Cardiac muscle cell (in vitro differentiated cells and primary cell): ENCODE results near the gene PODN. TPM values are rescaled to one million over a fixed set of nuclear protein-coding genes. Genes with fewer than 3 reads are reported as not detected.

Experiments used
- DNase-seq, 2 donors: peaks; one replicate each; pipeline versions ENCODE4 v3.0.0 to v3.0.0-alpha.2; 2010 to 2017; ENCODE audit warnings: low read depth in 1 of 2, low spot score in 1 of 2
- H3K27ac ChIP-seq: fragments of 200-600 bp; sonication (generic); 2 replicates; pipeline ENCODE4 v1.5.1; 2016
- H3K27me3 ChIP-seq: fragments of 200-600 bp; sonication (generic); 2 replicates; pipeline ENCODE4 v1.6.0; 2016; ENCODE audit warnings: control low read depth
- H3K36me3 ChIP-seq: fragments of 200-600 bp; sonication (generic); 2 replicates; pipeline ENCODE4 v1.5.1; 2016; ENCODE audit warnings: control low read depth
- H3K4me1 ChIP-seq: fragments of 200-600 bp; sonication (generic); 2 replicates; pipeline ENCODE4 v1.8.1; 2017; ENCODE audit warnings: low read depth, mild to moderate bottlenecking, mixed run types
- H3K4me3 ChIP-seq: fragments of 200-600 bp; sonication (generic); 2 replicates; pipeline ENCODE4 v1.5.1; 2016; ENCODE audit warnings: mild to moderate bottlenecking
- H3K9me3 ChIP-seq: fragments of 200-600 bp; sonication (generic); 2 replicates; pipeline ENCODE4 v1.5.1; 2017; ENCODE audit warnings: low read depth, mild to moderate bottlenecking, control low read depth
- polyA plus RNA-seq: library from polyadenylated mRNA; unstranded; fragments of >200 nt; fragmentation: Nextera tagmentation; extraction: Ambion mirVana; gene quantifications from 2 replicates; pipeline ENCODE4 v1.2.1, GENCODE V29; 2016
- total RNA-seq: library from RNA; depleted of rRNA; stranded (reverse); fragments of >200 nt; gene quantifications from 2 replicates; pipeline ENCODE4 v1.2.3, GENCODE V29; 2016
- TF ChIP-seq, protein P1 (sequence below): IDR thresholded peaks from 2 replicates; pipeline ENCODE4 v1.5.1; 2012; ENCODE audit warnings: low read depth, mild to moderate bottlenecking, low read length

PODN gene
- total and polyA plus RNA-seq, 2 experiments from 2014 or later: 2.8 to 6.5 TPM

DNA sequence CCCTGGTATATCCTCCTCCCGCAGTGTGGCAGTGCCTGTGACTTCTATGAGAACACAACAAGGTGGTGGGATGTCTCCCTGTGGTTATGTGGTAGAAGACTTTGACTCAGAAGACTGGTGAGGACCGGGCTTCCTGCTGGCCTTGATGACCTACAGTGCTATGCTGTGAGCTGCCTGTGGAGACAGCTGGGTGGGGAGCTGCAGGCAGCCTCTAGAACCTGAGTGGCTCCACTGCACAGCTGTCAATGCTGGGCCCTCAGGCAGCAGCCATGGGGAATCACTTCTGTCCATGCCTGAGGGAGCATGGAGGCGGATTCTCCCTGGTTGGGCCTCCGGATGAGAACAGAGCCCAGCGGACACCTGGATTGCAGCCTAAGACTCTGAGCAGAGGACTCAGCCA, 65.5 kb downstream of the PODN start:
- H3K27ac ChIP-seq: no peak overlapping the region
- peaks cover 9% of the 10 kb centered on the region for H3K4me1 ChIP-seq
- H3K36me3 ChIP-seq: no peaks in the 10 kb centered on the region
- H3K27me3 ChIP-seq: no peaks in the 10 kb centered on the region
- no peaks in the 10 kb centered on the region for H3K9me3 ChIP-seq
- H3K4me3 ChIP-seq: no peak overlapping the region
- TF ChIP-seq, protein P1, sequence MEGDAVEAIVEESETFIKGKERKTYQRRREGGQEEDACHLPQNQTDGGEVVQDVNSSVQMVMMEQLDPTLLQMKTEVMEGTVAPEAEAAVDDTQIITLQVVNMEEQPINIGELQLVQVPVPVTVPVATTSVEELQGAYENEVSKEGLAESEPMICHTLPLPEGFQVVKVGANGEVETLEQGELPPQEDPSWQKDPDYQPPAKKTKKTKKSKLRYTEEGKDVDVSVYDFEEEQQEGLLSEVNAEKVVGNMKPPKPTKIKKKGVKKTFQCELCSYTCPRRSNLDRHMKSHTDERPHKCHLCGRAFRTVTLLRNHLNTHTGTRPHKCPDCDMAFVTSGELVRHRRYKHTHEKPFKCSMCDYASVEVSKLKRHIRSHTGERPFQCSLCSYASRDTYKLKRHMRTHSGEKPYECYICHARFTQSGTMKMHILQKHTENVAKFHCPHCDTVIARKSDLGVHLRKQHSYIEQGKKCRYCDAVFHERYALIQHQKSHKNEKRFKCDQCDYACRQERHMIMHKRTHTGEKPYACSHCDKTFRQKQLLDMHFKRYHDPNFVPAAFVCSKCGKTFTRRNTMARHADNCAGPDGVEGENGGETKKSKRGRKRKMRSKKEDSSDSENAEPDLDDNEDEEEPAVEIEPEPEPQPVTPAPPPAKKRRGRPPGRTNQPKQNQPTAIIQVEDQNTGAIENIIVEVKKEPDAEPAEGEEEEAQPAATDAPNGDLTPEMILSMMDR: no peak
- DNase-seq: no peak

DNA sequence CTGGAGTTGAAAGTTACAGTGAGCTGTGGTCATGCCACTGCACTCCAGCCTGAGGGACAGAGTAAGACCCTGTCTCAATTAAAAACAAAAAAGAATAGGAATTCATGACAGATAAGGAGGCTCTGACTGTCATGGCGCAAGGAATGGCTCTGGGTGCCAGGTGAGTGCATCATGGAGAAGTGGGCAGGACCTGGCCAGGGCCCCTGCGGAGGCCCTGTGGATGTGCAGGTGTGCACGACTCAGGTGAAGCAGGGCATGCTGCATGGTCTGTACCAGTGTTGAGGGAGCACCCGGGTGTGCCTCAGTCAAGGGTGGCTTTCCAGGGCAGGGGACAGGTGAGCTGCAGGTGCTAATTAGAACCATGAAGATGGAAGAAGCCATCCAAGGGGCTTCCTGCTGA, 66.4 kb downstream of the PODN start:
- Histone ChIP-seq H3K9me3 (no peaks in the 10 kb centered on the region), H3K36me3 (no peaks in the 10 kb centered on the region), H3K27ac (no peak overlapping the region), H3K4me3 (no peak overlapping the region), H3K27me3 (no peaks in the 10 kb centered on the region), H3K4me1 (peaks cover 9% of the 10 kb centered on the region)
- DNase-seq: no peak
- TF ChIP-seq, protein P1: no peak

DNA sequence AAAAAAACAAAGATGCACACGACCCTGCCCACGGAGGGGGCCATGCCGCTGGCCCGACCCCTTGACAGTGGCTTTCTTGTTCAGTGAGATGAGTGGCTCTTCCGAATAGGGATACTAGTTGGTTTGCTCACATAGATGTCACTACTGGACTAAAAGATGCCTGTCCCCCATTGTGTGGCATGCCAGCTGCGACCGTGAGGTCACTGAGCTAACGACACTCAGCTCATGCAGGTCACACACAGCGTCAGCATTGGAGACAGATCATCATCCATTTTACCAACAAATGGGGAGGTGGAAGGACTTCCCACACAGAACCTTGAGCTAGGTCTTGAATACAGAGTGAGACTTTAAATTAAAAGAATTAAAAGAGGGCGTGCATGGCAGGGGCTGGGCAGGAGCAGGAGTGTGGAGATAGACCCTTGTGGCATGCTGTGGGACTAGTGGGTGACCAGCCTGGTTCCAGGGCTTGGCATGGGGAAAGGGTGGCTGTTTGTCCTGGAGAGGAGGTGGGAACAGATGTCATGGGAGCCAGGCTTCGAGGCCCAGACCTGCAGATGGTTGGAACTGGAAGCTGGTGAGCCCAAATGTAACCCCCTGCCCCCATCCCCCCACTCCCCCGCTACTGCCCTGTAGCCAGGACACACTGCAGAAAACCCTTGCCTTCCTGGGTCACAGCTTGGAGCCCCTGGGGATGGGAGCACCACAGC, 68.0 kb downstream of the PODN start:
- TF ChIP-seq, protein P1: no peak
- no peak overlapping the region for H3K27ac ChIP-seq
- no peak overlapping the region for H3K4me3 ChIP-seq
- H3K36me3 ChIP-seq: no peaks in the 10 kb centered on the region
- no peak for DNase-seq
- H3K27me3 ChIP-seq: no peaks in the 10 kb centered on the region
- no peaks in the 10 kb centered on the region for H3K9me3 ChIP-seq
- H3K4me1 ChIP-seq: peaks cover 5% of the 10 kb centered on the region

DNA sequence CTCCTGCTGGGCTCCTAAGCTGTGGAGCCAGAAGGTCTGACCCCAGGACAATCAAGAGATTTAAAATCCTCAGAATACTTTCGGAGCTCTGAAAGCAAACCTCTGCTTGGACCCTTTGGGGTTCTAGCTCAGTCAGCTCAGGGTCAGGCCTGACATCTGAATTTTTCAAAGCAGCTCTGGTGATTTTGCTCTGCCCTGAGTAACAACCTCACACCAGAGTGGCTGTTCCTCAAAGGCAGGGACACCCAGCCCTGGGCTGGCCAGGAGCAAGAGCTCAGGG, 68.5 kb downstream of the PODN start:
- Histone ChIP-seq H3K36me3 (no peaks in the 10 kb centered on the region), H3K27ac (no peak overlapping the region), H3K4me3 (no peak overlapping the region), H3K27me3 (no peaks in the 10 kb centered on the region), H3K4me1 (peaks cover 5% of the 10 kb centered on the region), H3K9me3 (no peaks in the 10 kb centered on the region)
- TF ChIP-seq, protein P1: no peak
- DNase-seq: no peak

DNA sequence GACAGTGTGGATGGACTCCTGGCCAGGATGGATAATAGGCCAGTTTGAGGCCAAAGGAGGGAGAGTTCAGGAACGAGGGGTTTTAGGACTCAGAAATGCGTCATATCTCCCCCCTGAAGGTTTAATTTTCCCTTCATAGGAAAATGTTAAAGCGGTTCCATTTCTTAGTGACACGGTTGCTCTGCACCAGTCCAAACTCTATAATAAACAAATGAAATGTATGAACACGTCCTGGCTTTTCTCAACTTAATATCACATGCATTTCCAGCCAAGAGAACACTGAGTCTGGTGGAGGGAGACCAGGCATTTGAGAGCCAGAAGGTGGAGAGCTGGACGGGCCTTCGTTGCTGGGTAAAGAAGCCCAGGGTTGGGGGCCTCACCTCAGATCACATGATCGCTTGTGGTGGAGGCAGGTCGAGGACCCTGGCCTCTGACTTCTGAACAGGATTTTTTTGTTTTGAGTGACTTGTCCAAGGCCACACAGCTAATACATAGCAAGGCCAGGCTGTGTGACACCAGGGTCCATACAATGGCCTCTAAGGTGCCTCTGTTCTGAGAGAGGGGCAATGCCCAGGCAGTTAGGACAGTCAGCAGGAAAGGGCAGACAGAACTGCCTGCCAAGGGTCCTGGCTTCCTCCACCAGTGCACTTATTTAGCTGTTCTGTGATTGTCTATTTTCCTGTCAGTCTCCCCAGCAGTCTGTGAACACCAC, 69.0 kb downstream of the PODN start:
- TF ChIP-seq, protein P1: no peak
- H3K4me1 ChIP-seq: peaks cover 5% of the 10 kb centered on the region
- no peaks in the 10 kb centered on the region for H3K36me3 ChIP-seq
- no peak for DNase-seq
- H3K9me3 ChIP-seq: no peaks in the 10 kb centered on the region
- H3K4me3 ChIP-seq: no peak overlapping the region
- H3K27ac ChIP-seq: no peak overlapping the region
- H3K27me3 ChIP-seq: no peaks in the 10 kb centered on the region
